ENCODE data around the gene RIMS4. TPM values are rescaled to one million over a fixed set of nuclear protein-coding genes. Genes with fewer than 3 reads are reported as not detected.

RIMS4 gene
- total RNA-seq, 2 donors from 2014 or later, result 0.05 to 0.07 TPM

GRCh38 chr20:44721785-44722054 is 88.6 kb downstream of the RIMS4 start:
- H3K4me3 Mint-ChIP-seq, result no peak overlapping the region
- no peak for DNase-seq
- H3K4me1 Mint-ChIP-seq (ENCODE audit: low read depth), result peaks cover 4% of the 10 kb centered on the region
- H3K9me3 Mint-ChIP-seq, result no peaks in the 10 kb centered on the region
- H3K27me3 Mint-ChIP-seq (ENCODE audit: low read depth), result no peaks in the 10 kb centered on the region
- no peak for ATAC-seq (replicated peaks in 1 of 2)
- no peaks in the 10 kb centered on the region for H3K36me3 Mint-ChIP-seq (ENCODE audit: insufficient read depth in 2 of 2)
- H3K27ac Mint-ChIP-seq, result no peak overlapping the region

GRCh38 chr20:44720997-44721784 is 89.2 kb downstream of the RIMS4 start:
- Mint-ChIP-seq H3K36me3 (ENCODE audit: insufficient read depth in 2 of 2) (no peaks in the 10 kb centered on the region), H3K4me3 (no peak overlapping the region), H3K27ac (no peak overlapping the region), H3K9me3 (no peaks in the 10 kb centered on the region), H3K4me1 (ENCODE audit: low read depth) (peaks cover 4% of the 10 kb centered on the region), H3K27me3 (ENCODE audit: low read depth) (no peaks in the 10 kb centered on the region)
- ATAC-seq (replicated peaks in 1 of 2) (no peak), DNase-seq (no peak)

GRCh38 chr20:44720621-44720996 is 89.7 kb downstream of the RIMS4 start:
- no peak for DNase-seq
- no peak overlapping the region for H3K27ac Mint-ChIP-seq
- ATAC-seq (replicated peaks in 1 of 2), result no peak
- H3K9me3 Mint-ChIP-seq, result no peaks in the 10 kb centered on the region
- H3K27me3 Mint-ChIP-seq (ENCODE audit: low read depth), result no peaks in the 10 kb centered on the region
- no peak overlapping the region for H3K4me3 Mint-ChIP-seq
- peaks cover 4% of the 10 kb centered on the region for H3K4me1 Mint-ChIP-seq (ENCODE audit: low read depth)
- no peaks in the 10 kb centered on the region for H3K36me3 Mint-ChIP-seq (ENCODE audit: insufficient read depth in 2 of 2)

GRCh38 chr20:44719841-44720240 is 90.5 kb downstream of the RIMS4 start:
- H3K36me3 Mint-ChIP-seq (ENCODE audit: insufficient read depth in 2 of 2), result no peaks in the 10 kb centered on the region
- DNase-seq, result no peak
- H3K9me3 Mint-ChIP-seq, result no peaks in the 10 kb centered on the region
- peaks cover 4% of the 10 kb centered on the region for H3K4me1 Mint-ChIP-seq (ENCODE audit: low read depth)
- H3K4me3 Mint-ChIP-seq, result no peak overlapping the region
- no peak overlapping the region for H3K27ac Mint-ChIP-seq
- H3K27me3 Mint-ChIP-seq (ENCODE audit: low read depth), result no peaks in the 10 kb centered on the region
- ATAC-seq (replicated peaks in 1 of 2), result no peak

GRCh38 chr20:44717986-44718385 is 92.4 kb downstream of the RIMS4 start:
- Mint-ChIP-seq H3K27me3 (ENCODE audit: low read depth) (no peaks in the 10 kb centered on the region), H3K9me3 (no peaks in the 10 kb centered on the region), H3K4me1 (ENCODE audit: low read depth) (peaks cover 3% of the 10 kb centered on the region), H3K4me3 (no peak overlapping the region), H3K27ac (no peak overlapping the region), H3K36me3 (ENCODE audit: insufficient read depth in 2 of 2) (no peaks in the 10 kb centered on the region)
- DNase-seq (no peak), ATAC-seq (replicated peaks in 1 of 2) (no peak)

- no peaks in the 10 kb centered on the region for H3K27me3 Mint-ChIP-seq (ENCODE audit: low read depth)
Measured at GRCh38 chr20:44716309-44717106, 93.8 kb downstream of the RIMS4 start.

GRCh38 chr20:44715499-44716308 is 94.6 kb downstream of the RIMS4 start:
- H3K4me3 Mint-ChIP-seq, result no peak overlapping the region
- no peaks in the 10 kb centered on the region for H3K4me1 Mint-ChIP-seq (ENCODE audit: low read depth)
- ATAC-seq (replicated peaks in 1 of 2) (no peak), DNase-seq (no peak)
- H3K36me3 Mint-ChIP-seq (ENCODE audit: insufficient read depth in 2 of 2), result no peaks in the 10 kb centered on the region
- H3K27me3 Mint-ChIP-seq (ENCODE audit: low read depth), result no peaks in the 10 kb centered on the region
- H3K9me3 Mint-ChIP-seq, result no peaks in the 10 kb centered on the region
- H3K27ac Mint-ChIP-seq, result no peak overlapping the region

More at GRCh38 chr20:44716309-44717106, 93.8 kb downstream of the RIMS4 start:
- DNase-seq (no peak), ATAC-seq (replicated peaks in 1 of 2) (no peak)
- no peak overlapping the region for H3K4me3 Mint-ChIP-seq
- H3K9me3 Mint-ChIP-seq, result no peaks in the 10 kb centered on the region
- H3K36me3 Mint-ChIP-seq (ENCODE audit: insufficient read depth in 2 of 2), result no peaks in the 10 kb centered on the region
- no peak overlapping the region for H3K27ac Mint-ChIP-seq
- H3K4me1 Mint-ChIP-seq (ENCODE audit: low read depth), result no peaks in the 10 kb centered on the region

GRCh38 chr20:44714701-44715498 is 95.4 kb downstream of the RIMS4 start, which contains the start of gene CCN5:
Gene CCN5, plus strand, starts transcription at chr20:44715369. Its CDS starts 22 bp downstream, at chr20:44715391.
- no peak for DNase-seq
- Mint-ChIP-seq H3K9me3 (no peaks in the 10 kb centered on the region), H3K36me3 (ENCODE audit: insufficient read depth in 2 of 2) (no peaks in the 10 kb centered on the region), H3K27ac (no peak within 1 kb of the TSS), H3K4me3 (no peak within 1 kb of the TSS), H3K4me1 (ENCODE audit: low read depth) (no peaks in the 10 kb centered on the region), H3K27me3 (ENCODE audit: low read depth) (no peaks in the 10 kb centered on the region)
- ATAC-seq (replicated peaks in 1 of 2), result no peak

GRCh38 chr20:44714102-44714700 is 96.1 kb downstream of the RIMS4 start:
- DNase-seq, result no peak
- no peaks in the 10 kb centered on the region for H3K27me3 Mint-ChIP-seq (ENCODE audit: low read depth)
- H3K36me3 Mint-ChIP-seq (ENCODE audit: insufficient read depth in 2 of 2), result no peaks in the 10 kb centered on the region
- no peak for ATAC-seq (replicated peaks in 1 of 2)
- no peak overlapping the region for H3K27ac Mint-ChIP-seq
- H3K4me1 Mint-ChIP-seq (ENCODE audit: low read depth), result no peaks in the 10 kb centered on the region
- H3K4me3 Mint-ChIP-seq, result no peak overlapping the region
- H3K9me3 Mint-ChIP-seq, result no peaks in the 10 kb centered on the region

- Mint-ChIP-seq H3K9me3 (no peaks in the 10 kb centered on the region), H3K4me3 (no peak overlapping the region), H3K4me1 (ENCODE audit: low read depth) (no peaks in the 10 kb centered on the region), H3K36me3 (ENCODE audit: insufficient read depth in 2 of 2) (no peaks in the 10 kb centered on the region), H3K27ac (no peak overlapping the region), H3K27me3 (ENCODE audit: low read depth) (no peaks in the 10 kb centered on the region)
- ATAC-seq (replicated peaks in 1 of 2), result no peak
- no peak for DNase-seq
Measured at GRCh38 chr20:44711237-44711636, 99.1 kb downstream of the RIMS4 start.

GRCh38 chr20:44709797-44710196 is 100.5 kb downstream of the RIMS4 start:
- H3K4me1 Mint-ChIP-seq (ENCODE audit: low read depth), result no peaks in the 10 kb centered on the region
- no peaks in the 10 kb centered on the region for H3K36me3 Mint-ChIP-seq (ENCODE audit: insufficient read depth in 2 of 2)
- DNase-seq (no peak), ATAC-seq (replicated peaks in 1 of 2) (no peak)
- no peak overlapping the region for H3K4me3 Mint-ChIP-seq
- H3K27me3 Mint-ChIP-seq (ENCODE audit: low read depth), result no peaks in the 10 kb centered on the region
- H3K9me3 Mint-ChIP-seq, result no peaks in the 10 kb centered on the region
- H3K27ac Mint-ChIP-seq, result no peak overlapping the region

GRCh38 chr20:44709380-44709779 is 101.0 kb downstream of the RIMS4 start:
- Mint-ChIP-seq H3K27me3 (ENCODE audit: low read depth) (no peaks in the 10 kb centered on the region), H3K9me3 (no peaks in the 10 kb centered on the region), H3K27ac (no peak overlapping the region), H3K4me1 (ENCODE audit: low read depth) (no peaks in the 10 kb centered on the region), H3K4me3 (no peak overlapping the region), H3K36me3 (ENCODE audit: insufficient read depth in 2 of 2) (no peaks in the 10 kb centered on the region)
- no peak for ATAC-seq (replicated peaks in 1 of 2)
- DNase-seq, result no peak
